SK-N-SH (cell line): ENCODE results near the gene CST11.

Experiments used
- SIN3A ChIP-seq: IDR thresholded peaks from 2 replicates; pipeline ENCODE4 v1.6.1; 2012; ENCODE audit warnings: low read depth, mild to moderate bottlenecking, low read length, moderate library complexity, borderline replicate concordance
- TF ChIP-seq, protein P1 (sequence below): fragments of 200-600 bp; sonication (generic); IDR thresholded peaks from 2 replicates; pipeline ENCODE4 v1.6.1; 2017; ENCODE audit warnings: antibody characterized with exemption, mild to moderate bottlenecking, moderate library complexity
- TF ChIP-seq, protein P2 (sequence below): fragments of 150-350 bp; IDR thresholded peaks from 2 replicates; pipeline ENCODE4 v1.6.1; 2017; ENCODE audit warnings: antibody characterized with exemption, low read length, low read depth, borderline replicate concordance

DNA sequence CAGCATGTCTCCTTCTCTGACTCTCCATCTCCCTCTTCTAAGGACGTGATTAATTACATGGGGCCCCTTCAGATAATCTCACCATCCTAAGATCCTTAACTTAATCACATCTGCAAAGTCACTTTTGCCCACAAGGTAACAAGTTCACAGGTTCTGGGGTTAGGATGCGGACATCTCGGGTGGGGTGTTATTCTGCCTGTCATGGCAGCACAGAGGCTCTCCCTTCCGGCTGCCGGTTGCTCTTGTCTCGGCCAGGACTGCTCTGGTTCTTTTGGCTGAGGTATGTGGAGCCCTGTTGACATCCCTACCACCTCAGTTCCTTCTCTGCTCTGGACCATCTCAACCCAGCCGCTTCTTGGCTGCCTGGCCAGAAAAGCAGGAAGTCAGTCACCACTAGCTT is 4.2 kb upstream of the CST11 start:
- TF ChIP-seq, protein P1, sequence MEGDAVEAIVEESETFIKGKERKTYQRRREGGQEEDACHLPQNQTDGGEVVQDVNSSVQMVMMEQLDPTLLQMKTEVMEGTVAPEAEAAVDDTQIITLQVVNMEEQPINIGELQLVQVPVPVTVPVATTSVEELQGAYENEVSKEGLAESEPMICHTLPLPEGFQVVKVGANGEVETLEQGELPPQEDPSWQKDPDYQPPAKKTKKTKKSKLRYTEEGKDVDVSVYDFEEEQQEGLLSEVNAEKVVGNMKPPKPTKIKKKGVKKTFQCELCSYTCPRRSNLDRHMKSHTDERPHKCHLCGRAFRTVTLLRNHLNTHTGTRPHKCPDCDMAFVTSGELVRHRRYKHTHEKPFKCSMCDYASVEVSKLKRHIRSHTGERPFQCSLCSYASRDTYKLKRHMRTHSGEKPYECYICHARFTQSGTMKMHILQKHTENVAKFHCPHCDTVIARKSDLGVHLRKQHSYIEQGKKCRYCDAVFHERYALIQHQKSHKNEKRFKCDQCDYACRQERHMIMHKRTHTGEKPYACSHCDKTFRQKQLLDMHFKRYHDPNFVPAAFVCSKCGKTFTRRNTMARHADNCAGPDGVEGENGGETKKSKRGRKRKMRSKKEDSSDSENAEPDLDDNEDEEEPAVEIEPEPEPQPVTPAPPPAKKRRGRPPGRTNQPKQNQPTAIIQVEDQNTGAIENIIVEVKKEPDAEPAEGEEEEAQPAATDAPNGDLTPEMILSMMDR: no peak
- TF ChIP-seq, protein P2, sequence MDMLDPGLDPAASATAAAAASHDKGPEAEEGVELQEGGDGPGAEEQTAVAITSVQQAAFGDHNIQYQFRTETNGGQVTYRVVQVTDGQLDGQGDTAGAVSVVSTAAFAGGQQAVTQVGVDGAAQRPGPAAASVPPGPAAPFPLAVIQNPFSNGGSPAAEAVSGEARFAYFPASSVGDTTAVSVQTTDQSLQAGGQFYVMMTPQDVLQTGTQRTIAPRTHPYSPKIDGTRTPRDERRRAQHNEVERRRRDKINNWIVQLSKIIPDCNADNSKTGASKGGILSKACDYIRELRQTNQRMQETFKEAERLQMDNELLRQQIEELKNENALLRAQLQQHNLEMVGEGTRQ: no peak
- TF ChIP-seq SIN3A: no peak
